T47D (cell line): ENCODE results near the gene ANKFN1.

ENCODE experiments used
- DNase-seq, 2 experiments: peaks; one replicate each; pipeline versions ENCODE4 v3.0.0 to v3.0.0-alpha.2; 2011 to 2012; ENCODE audit warnings: low read depth in 1 of 2, low spot score in 1 of 2
- JUND ChIP-seq: IDR thresholded peaks from 2 replicates; pipeline ENCODE4 v1.6.1; 2012; ENCODE audit warnings: low read depth
- in situ Hi-C: cut with HindIII; loops from 2 replicates; pipeline ENCODE4 v1.10.0; 2016; ENCODE audit warnings: low sequenced_read_pairs, low pct_unique_long_range_greater_than_20kb

ANKFN1 gene

DNA sequence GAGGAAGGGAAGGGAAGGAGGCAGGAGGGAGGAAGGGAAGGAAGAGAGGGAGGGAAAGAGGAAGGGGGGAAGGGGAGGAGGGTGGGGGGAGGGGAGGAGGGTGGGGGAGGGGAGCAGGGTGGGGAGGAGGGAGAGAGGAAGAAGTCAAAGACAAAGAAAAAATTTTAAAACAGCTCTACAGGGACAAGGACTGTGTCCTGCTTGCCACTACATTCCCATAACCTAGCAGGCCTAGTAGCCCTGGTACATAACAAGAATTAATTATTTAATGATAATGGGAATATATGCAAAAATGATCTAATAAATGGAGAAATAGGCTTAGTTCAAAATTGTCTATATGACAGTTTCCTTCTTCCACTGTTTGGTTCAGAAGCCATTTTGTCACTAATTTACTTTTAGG, 392.7 kb downstream of the ANKFN1 start:
- TF ChIP-seq JUND: no peak
- in situ Hi-C loops: no loop called here
- DNase-seq: no peak

DNA sequence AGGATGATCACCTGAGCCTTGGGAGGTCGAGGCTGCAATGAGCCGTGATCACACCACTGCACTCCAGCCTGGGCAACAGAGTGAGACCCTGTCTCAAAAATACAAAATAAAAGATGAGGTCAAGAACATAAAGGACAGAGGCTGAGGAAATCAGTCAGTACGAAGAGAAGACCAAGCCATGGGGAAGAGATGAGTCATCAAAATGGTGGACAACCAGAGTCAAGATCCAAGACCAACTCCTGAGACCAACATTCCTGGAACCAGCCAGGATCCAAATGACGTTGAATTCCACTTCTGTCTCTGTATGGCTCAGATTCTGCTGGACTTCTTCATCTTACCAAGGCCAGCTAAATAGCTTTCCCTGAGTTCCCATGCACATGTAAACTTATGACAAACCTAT, 395.4 kb downstream of the ANKFN1 start:
- no peak for DNase-seq
- no peak for TF ChIP-seq JUND
- in situ Hi-C loops: no loop called here

DNA sequence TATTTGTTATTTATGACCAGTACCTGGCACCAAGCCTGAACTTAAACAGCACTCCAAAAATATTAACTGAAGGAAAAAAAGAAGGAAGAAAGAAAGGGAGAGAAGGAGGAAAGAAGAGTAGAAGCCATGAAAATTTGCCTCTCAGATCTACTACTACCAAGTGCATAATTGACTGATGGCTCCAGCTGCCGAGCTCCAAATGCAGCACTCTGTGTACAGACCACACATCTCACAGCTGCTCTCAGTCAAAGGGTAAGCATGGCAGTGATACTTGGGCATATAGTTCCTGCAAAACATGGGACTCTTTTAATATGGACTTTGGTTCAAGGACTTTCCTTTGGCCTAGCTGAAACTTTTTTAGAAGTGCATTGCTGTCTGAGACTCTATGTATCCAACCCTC, 396.2 kb downstream of the ANKFN1 start:
- TF ChIP-seq JUND: no peak
- in situ Hi-C loops: no loop called here
- no peak for DNase-seq

DNA sequence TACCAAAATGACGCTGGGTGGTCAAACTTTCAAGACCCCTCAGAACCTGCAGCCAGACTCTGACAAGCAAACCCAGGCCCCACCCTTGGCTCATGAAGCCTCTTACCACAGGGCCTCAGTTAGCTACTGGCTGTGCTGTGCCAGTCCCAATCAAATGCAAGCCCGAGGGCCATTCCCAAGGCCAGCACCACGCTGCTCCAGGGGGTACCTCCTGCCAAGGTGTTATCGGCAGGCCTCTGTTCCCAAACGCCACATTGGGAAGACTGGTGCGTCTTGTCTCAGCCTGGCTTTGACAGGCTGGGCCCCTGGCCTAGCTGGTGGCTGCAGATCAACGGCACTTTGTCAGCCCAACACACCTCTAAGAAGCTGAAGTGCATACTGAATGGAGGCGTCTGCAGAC, 404.4 kb downstream of the ANKFN1 start:
- in situ Hi-C loops: no loop called here
- DNase-seq: no peak
- no peak for TF ChIP-seq JUND

DNA sequence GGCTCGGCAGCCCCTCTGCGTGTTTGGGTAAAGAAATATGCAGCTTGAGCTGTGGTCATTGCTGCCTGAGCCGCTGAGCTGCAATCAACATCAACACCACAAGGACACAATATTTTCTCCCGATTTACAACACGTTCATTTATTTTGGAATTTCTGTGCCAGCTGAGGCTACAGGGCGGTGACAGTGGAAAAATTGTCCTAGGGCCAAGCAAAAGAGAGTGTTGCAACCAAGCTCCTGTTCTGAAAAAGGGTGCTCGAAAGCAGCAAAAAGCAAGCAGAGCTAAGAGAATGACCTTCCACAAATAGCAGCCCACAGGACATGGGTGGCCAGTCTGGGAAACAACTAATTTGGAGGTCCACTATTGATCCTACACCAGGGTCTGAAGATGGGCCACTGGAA, 404.8 kb downstream of the ANKFN1 start:
- no peak for DNase-seq
- in situ Hi-C loops: no loop called here
- no peak for TF ChIP-seq JUND
